Mesothelial cell of epicardium (in vitro differentiated cells): ENCODE data around the gene AMBP. TPM values are rescaled to one million over a fixed set of nuclear protein-coding genes. Genes with fewer than 3 reads are reported as not detected.

Experiments
- DNase-seq, 2 experiments: peaks; one replicate each; pipeline ENCODE4 v3.0.0; 2021; ENCODE audit warnings: low spot score in 2 of 2; ENCODE audit not compliant: unreplicated experiment in 2 of 2
- H3K27ac Mint-ChIP-seq: 2 replicates; pipeline ENCODE4 v1.8.0; 2021; ENCODE audit warnings: mixed read lengths
- H3K27me3 Mint-ChIP-seq: 2 replicates; pipeline ENCODE4 v1.8.0; 2021; ENCODE audit warnings: low read depth, mixed read lengths
- H3K36me3 Mint-ChIP-seq: 2 replicates; pipeline ENCODE4 v1.8.0; 2021; ENCODE audit warnings: mixed read lengths
- H3K4me1 Mint-ChIP-seq: 2 replicates; pipeline ENCODE4 v1.8.0; 2021; ENCODE audit warnings: mixed read lengths
- H3K4me3 Mint-ChIP-seq: 2 replicates; pipeline ENCODE4 v1.8.0; 2021; ENCODE audit warnings: mild to moderate bottlenecking, moderate library complexity, mixed read lengths
- H3K9me3 Mint-ChIP-seq: 2 replicates; pipeline ENCODE4 v1.8.0; 2021; ENCODE audit warnings: mixed read lengths
- CTCF ChIP-seq: fragments of 200-600 bp; sonication (generic); IDR thresholded peaks from one replicate; pipeline ENCODE4 v1.5.0; 2021; ENCODE audit warnings: antibody characterized with exemption; ENCODE audit not compliant: unreplicated experiment
- total RNA-seq: library from RNA; stranded (reverse); gene quantifications from 3 replicates; pipeline ENCODE4 v1.2.1, GENCODE V29; 2021

Gene AMBP
- total RNA-seq, 1 donor from 2014 or later, result 0.22 TPM

DNA sequence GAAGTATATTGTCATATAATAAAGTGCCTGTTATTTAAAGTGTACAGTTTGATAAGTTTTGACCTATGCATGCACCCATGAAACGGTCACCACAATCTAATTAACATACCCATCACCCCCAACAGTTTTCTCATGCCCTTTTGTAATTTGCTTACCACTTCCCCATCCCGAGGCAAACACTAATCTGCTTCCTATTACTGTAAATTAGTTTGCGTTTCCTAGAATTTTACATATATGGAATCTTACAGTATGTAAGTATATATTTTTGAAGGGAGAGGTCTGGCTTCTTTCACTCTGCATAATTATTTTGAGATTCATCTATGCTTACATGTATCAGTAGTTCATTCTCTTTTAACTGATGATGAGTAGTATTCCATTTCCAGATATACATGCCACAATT is 56.5 kb downstream of the AMBP start:
- Mint-ChIP-seq H3K9me3 (peaks cover 52% of the 10 kb centered on the region), H3K27me3 (no peaks in the 10 kb centered on the region), H3K27ac (no peak overlapping the region), H3K36me3 (peaks cover 87% of the 10 kb centered on the region), H3K4me1 (no peaks in the 10 kb centered on the region), H3K4me3 (no peak overlapping the region)
- DNase-seq, result no peak
- no peak for TF ChIP-seq CTCF

DNA sequence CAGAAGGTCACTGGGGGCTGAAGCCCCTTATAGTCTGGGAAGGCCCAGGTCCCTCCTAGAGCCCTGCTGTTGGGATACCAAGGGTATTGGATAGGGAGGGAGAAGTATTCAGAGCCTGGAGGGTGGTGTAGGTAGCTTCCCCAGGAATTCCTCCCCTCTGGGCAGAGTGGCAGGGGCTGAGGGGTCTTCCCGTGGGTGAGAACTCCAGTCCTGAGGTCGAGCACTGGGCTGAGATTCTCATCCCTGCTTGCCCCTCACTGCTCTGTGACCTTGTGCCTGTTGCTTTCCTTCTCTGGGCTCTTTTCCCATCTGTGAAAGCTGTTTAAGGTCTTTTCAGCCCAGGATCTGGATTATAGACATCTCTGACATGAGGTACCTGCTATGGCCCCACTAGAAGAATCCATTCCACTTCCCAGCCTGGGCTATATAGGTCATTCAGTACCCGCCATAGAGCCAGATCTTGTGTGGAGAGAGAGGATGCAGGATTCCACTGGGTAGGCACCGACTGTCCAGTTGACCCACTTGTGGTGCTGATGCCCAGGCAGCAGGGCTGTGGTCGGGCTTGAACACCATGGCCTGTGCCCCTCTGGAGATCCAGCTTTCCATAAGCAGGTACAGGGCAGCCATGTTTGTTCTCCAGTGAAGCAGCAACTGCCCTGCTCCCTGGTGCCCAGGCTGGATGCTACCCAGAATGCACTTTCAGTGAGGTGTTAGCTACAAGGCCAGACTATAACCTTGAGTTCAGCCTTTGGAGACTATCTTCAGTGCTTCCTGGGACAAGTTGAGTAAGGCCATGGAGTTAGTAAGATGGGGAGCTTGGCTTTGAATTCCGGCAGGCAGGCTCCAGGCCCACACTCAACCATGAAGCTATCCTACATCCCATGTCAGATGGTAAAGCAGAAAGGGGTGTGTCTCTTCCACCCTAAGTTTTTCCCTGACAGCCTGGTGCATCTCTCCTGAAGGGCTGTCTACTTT is 60.1 kb downstream of the AMBP start:
- H3K36me3 Mint-ChIP-seq, result peaks cover 79% of the 10 kb centered on the region
- H3K9me3 Mint-ChIP-seq, result peaks cover 48% of the 10 kb centered on the region
- no peak overlapping the region for H3K4me3 Mint-ChIP-seq
- no peaks in the 10 kb centered on the region for H3K4me1 Mint-ChIP-seq
- no peaks in the 10 kb centered on the region for H3K27me3 Mint-ChIP-seq
- H3K27ac Mint-ChIP-seq, result no peak overlapping the region
- DNase-seq, result no peak
- no peak for TF ChIP-seq CTCF

GRCh38 chr9:114016629-114017423 is 61.3 kb downstream of the AMBP start:
- no peak overlapping the region for H3K27ac Mint-ChIP-seq
- DNase-seq, result no peak
- peaks cover 45% of the 10 kb centered on the region for H3K9me3 Mint-ChIP-seq
- no peaks in the 10 kb centered on the region for H3K27me3 Mint-ChIP-seq
- H3K4me1 Mint-ChIP-seq, result no peaks in the 10 kb centered on the region
- H3K36me3 Mint-ChIP-seq, result peaks cover 78% of the 10 kb centered on the region
- TF ChIP-seq CTCF, result no peak
- H3K4me3 Mint-ChIP-seq, result no peak overlapping the region

GRCh38 chr9:114016101-114016500 is 62.0 kb downstream of the AMBP start:
- no peak for TF ChIP-seq CTCF
- peaks cover 78% of the 10 kb centered on the region for H3K36me3 Mint-ChIP-seq
- no peak overlapping the region for H3K4me3 Mint-ChIP-seq
- H3K9me3 Mint-ChIP-seq, result peaks cover 43% of the 10 kb centered on the region
- no peaks in the 10 kb centered on the region for H3K4me1 Mint-ChIP-seq
- no peak for DNase-seq
- no peaks in the 10 kb centered on the region for H3K27me3 Mint-ChIP-seq
- H3K27ac Mint-ChIP-seq, result no peak overlapping the region

DNA sequence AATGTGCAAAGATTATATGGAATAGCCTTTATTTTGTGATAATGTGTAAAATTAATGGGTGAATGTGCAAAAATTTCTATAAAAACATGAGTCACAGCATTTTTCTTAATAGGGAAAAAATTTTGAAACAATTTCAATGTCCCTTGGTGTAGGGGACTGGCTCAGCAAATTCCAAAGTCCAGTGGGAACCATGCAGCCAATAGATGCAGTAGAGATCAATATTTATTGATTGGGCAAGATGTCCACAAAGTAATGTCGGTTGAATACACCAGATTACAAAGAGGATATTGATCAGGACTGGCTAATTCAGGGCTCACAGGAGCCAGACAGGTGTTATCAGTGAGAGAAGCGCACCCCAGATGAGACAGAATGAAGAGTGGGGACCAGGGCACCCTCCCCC is 62.5 kb downstream of the AMBP start:
- TF ChIP-seq CTCF, result no peak
- peaks cover 78% of the 10 kb centered on the region for H3K36me3 Mint-ChIP-seq

More for the DNA sequence above, 62.5 kb downstream of the AMBP start:
- Mint-ChIP-seq H3K27ac (no peak overlapping the region), H3K4me3 (no peak overlapping the region), H3K9me3 (peaks cover 44% of the 10 kb centered on the region), H3K4me1 (no peaks in the 10 kb centered on the region), H3K27me3 (no peaks in the 10 kb centered on the region)
- no peak for DNase-seq
